HepG2 (cell line): ENCODE results near the gene FAT1. TPM values are rescaled to one million over a fixed set of nuclear protein-coding genes. Genes with fewer than 3 reads are reported as not detected.

ENCODE experiments used
- ATF1 ChIP-seq: IDR thresholded peaks from 2 replicates; pipeline ENCODE4 v1.6.1; 2016; ENCODE audit warnings: mild to moderate bottlenecking, control low read depth
- ATRX ChIP-seq: sonication (generic); formaldehyde crosslinking; IDR thresholded peaks from 2 replicates; pipeline ENCODE4 v1.4.0; 2020; ENCODE audit warnings: missing genetic modification reagents, borderline replicate concordance
- ELF4 ChIP-seq: sonication (generic); formaldehyde crosslinking; IDR thresholded peaks from 2 replicates; pipeline ENCODE4 v1.5.0; 2020; ENCODE audit warnings: missing genetic modification reagents, mild to moderate bottlenecking, moderate library complexity, borderline replicate concordance
- FOXP1 ChIP-seq, 2 experiments: fragments of 450-650 bp in 1 of 2; IDR thresholded peaks; 2 replicates each; pipeline ENCODE4 v1.6.1; 2017 to 2018; ENCODE audit warnings: antibody characterized with exemption in 1 of 2
- KDM1A ChIP-seq: IDR thresholded peaks from 2 replicates; pipeline ENCODE4 v1.6.1; 2016; ENCODE audit warnings: missing compliant biosample characterization
- RFXAP ChIP-seq: sonication (generic); formaldehyde crosslinking; IDR thresholded peaks from 2 replicates; pipeline ENCODE4 v1.4.0; 2020; ENCODE audit warnings: missing genetic modification reagents, borderline replicate concordance
- SP140L ChIP-seq: sonication (generic); formaldehyde crosslinking; IDR thresholded peaks from 2 replicates; pipeline ENCODE4 v1.4.0; 2020; ENCODE audit warnings: missing genetic modification reagents, borderline replicate concordance
- TCF7 ChIP-seq: sonication (generic); IDR thresholded peaks from 2 replicates; pipeline ENCODE4 v1.6.1; 2016; ENCODE audit warnings: antibody characterized with exemption, low read depth
- ZBTB21 ChIP-seq: sonication (generic); formaldehyde crosslinking; IDR thresholded peaks from 2 replicates; pipeline ENCODE4 v1.4.0; 2020; ENCODE audit warnings: missing genetic modification reagents
- ZNF33A ChIP-seq: sonication (generic); formaldehyde crosslinking; IDR thresholded peaks from 2 replicates; pipeline ENCODE4 v1.5.1; 2020; ENCODE audit warnings: missing genetic modification reagents, mild to moderate bottlenecking, moderate library complexity, borderline replicate concordance
- ZNF577 ChIP-seq: sonication (generic); formaldehyde crosslinking; IDR thresholded peaks from 2 replicates; pipeline ENCODE4 v1.4.0; 2020; ENCODE audit warnings: mild to moderate bottlenecking, low read depth, missing genetic modification reagents, borderline replicate concordance
- ZNF614 ChIP-seq: IDR thresholded peaks from 2 replicates; pipeline ENCODE4 v1.6.1; 2018; ENCODE audit warnings: missing biosample characterization, missing genetic modification reagents, inconsistent platforms, borderline replicate concordance
- ZNF766 ChIP-seq: sonication (generic); formaldehyde crosslinking; IDR thresholded peaks from 2 replicates; pipeline ENCODE4 v1.5.0; 2020; ENCODE audit warnings: missing genetic modification reagents, borderline replicate concordance
- ZZZ3 ChIP-seq: sonication (generic); formaldehyde crosslinking; IDR thresholded peaks from 2 replicates; pipeline ENCODE4 v1.4.0; 2020; ENCODE audit warnings: missing genetic modification reagents, mild to moderate bottlenecking, borderline replicate concordance
- polyA plus RNA-seq, 8 experiments: library from polyadenylated mRNA; depleted of rRNA in 3 of 8; stranded (reverse) in 7 of 8; unstranded in 1 of 8; fragments of >200 nt; fragmentation: Illumina TruSeq in 4 of 8; extraction: Trizol in 4 of 8; gene quantifications; 2 replicates each; pipeline versions ENCODE4 v1.2.1 to v1.2.3, GENCODE V29; 2011 to 2016; ENCODE audit warnings: low read depth in 4 of 8, missing spikeins in 1 of 8, mixed read lengths in 1 of 8; ENCODE audit not compliant: insufficient read depth in 1 of 8
- total RNA-seq, 5 experiments: library from RNA; depleted of rRNA; stranded (reverse); fragments of >200 nt; fragmentation: Illumina TruSeq; extraction: Trizol; gene quantifications; 2 replicates each; pipeline ENCODE4 v1.2.3, GENCODE V29; 2016; ENCODE audit warnings: low read depth in 1 of 5
- TF ChIP-seq, protein P1 (sequence below): fragments of 450-650 bp; IDR thresholded peaks from 2 replicates; pipeline ENCODE4 v1.6.1; 2016
- TF ChIP-seq, protein P2 (sequence below), 2 experiments: sonication (generic) in 1 of 2; formaldehyde crosslinking in 1 of 2; IDR thresholded peaks; 2 replicates each; pipeline versions ENCODE4 v1.6.1 to v1.9.0; 2014 to 2022; ENCODE audit warnings: antibody characterized with exemption in 1 of 2, borderline replicate concordance in 1 of 2, inconsistent platforms in 1 of 2, low read depth in 1 of 2, missing genetic modification reagents in 1 of 2
- TF ChIP-seq, protein P3 (sequence below): sonication (generic); formaldehyde crosslinking; IDR thresholded peaks from 2 replicates; pipeline ENCODE4 v1.4.0; 2020; ENCODE audit warnings: mild to moderate bottlenecking, missing genetic modification reagents

Gene FAT1
- total and polyA plus RNA-seq, 2 of the 13 experiments (the other 11 are each of a cell fraction or from before 2014, with no cell fraction given), result 185 to 216 TPM

DNA sequence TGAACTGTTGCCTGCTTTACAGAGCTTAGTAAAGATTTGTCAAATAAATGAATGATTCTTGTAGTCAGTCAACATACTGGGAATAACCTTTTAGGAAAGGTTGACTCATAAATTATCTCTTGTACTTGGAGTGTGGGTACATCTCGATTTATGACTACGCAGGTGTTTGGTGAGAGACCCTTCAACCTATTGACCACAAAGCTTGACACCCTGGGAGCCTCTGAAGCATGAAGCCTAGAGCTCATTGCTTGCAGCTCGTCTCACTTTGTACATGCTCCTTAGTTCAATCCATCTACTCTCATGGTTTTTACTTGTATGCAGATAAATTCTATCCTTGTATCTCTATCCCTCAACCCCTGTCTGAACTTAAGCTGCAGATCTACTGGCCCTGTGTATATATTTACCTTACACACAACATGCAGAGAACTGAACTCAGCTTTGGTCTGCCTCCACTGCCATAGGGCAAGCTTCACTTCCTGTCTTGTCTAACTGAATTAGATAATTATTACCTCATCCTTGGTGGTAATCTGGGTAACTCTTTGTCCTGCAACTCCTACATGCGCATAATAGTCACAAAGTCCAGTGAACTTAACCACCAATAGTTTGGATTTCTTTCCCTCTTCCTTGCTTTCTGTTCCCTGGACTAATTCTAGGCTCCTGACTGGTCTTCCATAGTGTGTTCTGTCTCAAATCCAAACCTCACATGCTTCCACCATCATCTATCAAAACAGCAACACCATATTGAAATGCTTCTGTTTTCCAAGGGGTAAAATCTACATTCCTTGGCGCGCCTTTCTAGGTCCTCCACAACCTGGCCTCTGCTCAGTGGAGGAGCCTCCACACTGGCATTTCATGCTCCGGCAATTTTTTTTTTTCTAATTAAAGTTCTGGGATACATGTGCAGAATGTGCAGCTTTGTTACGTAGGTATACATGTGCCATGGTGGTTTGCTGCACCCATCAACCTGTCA lies 32.2 kb upstream of the FAT1 start (continued):
- TF ChIP-seq, protein P1, sequence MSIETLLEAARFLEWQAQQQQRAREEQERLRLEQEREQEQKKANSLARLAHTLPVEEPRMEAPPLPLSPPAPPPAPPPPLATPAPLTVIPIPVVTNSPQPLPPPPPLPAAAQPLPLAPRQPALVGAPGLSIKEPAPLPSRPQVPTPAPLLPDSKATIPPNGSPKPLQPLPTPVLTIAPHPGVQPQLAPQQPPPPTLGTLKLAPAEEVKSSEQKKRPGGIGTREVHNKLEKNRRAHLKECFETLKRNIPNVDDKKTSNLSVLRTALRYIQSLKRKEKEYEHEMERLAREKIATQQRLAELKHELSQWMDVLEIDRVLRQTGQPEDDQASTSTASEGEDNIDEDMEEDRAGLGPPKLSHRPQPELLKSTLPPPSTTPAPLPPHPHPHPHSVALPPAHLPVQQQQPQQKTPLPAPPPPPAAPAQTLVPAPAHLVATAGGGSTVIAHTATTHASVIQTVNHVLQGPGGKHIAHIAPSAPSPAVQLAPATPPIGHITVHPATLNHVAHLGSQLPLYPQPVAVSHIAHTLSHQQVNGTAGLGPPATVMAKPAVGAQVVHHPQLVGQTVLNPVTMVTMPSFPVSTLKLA, result no peak
- TF ChIP-seq ZNF577 (CRISPR knock-in tag) (no peak), KDM1A (0 out of 2 replicates have a peak, but pooled peaks have one; percentile 33), ELF4 (CRISPR knock-in tag) (peak; percentile 62; the same call in 1 of the 2 replicates), ZNF33A (CRISPR knock-in tag) (no peak), SP140L (CRISPR knock-in tag) (no peak), ZNF766 (CRISPR knock-in tag) (no peak), ATRX (CRISPR knock-in tag) (no peak), TCF7 (peak; percentile 49; the same call in 1 of the 2 replicates), RFXAP (CRISPR knock-in tag) (no peak), ZZZ3 (no peak), FOXP1 (IDR thresholded peaks at IDR 0.05) (peak; percentile 43; the same call in 1 of the 2 replicates), FOXP1 (CRISPR knock-in tag; IDR thresholded peaks at IDR 0.05) (peak; percentile 84), ATF1 (CRISPR knock-in tag) (peak; percentile 54), ZBTB21 (CRISPR knock-in tag) (peak; percentile 64; the same call in 1 of the 2 replicates), ZNF614 (peak; percentile 94)
- TF ChIP-seq, protein P2, sequence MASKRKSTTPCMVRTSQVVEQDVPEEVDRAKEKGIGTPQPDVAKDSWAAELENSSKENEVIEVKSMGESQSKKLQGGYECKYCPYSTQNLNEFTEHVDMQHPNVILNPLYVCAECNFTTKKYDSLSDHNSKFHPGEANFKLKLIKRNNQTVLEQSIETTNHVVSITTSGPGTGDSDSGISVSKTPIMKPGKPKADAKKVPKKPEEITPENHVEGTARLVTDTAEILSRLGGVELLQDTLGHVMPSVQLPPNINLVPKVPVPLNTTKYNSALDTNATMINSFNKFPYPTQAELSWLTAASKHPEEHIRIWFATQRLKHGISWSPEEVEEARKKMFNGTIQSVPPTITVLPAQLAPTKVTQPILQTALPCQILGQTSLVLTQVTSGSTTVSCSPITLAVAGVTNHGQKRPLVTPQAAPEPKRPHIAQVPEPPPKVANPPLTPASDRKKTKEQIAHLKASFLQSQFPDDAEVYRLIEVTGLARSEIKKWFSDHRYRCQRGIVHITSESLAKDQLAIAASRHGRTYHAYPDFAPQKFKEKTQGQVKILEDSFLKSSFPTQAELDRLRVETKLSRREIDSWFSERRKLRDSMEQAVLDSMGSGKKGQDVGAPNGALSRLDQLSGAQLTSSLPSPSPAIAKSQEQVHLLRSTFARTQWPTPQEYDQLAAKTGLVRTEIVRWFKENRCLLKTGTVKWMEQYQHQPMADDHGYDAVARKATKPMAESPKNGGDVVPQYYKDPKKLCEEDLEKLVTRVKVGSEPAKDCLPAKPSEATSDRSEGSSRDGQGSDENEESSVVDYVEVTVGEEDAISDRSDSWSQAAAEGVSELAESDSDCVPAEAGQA (IDR thresholded peaks at IDR 0.05; ENCODE audit: low read depth), result no peak
- TF ChIP-seq, protein P2 (CRISPR knock-in tag; IDR thresholded peaks at IDR 0.05; ENCODE audit: borderline replicate concordance), result no peak
- TF ChIP-seq, protein P3, sequence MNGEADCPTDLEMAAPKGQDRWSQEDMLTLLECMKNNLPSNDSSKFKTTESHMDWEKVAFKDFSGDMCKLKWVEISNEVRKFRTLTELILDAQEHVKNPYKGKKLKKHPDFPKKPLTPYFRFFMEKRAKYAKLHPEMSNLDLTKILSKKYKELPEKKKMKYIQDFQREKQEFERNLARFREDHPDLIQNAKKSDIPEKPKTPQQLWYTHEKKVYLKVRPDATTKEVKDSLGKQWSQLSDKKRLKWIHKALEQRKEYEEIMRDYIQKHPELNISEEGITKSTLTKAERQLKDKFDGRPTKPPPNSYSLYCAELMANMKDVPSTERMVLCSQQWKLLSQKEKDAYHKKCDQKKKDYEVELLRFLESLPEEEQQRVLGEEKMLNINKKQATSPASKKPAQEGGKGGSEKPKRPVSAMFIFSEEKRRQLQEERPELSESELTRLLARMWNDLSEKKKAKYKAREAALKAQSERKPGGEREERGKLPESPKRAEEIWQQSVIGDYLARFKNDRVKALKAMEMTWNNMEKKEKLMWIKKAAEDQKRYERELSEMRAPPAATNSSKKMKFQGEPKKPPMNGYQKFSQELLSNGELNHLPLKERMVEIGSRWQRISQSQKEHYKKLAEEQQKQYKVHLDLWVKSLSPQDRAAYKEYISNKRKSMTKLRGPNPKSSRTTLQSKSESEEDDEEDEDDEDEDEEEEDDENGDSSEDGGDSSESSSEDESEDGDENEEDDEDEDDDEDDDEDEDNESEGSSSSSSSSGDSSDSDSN (CRISPR knock-in tag), result no peak
